ENCODE results near the gene MIA. TPM values are rescaled to one million over a fixed set of nuclear protein-coding genes. Genes with fewer than 3 reads are reported as not detected.

MIA gene
- total and polyA plus RNA-seq, 9 of the 15 experiments (the other 6 are each of a cell fraction or from before 2014, with no cell fraction given), result 0.21 TPM; not detected in 8

DNA sequence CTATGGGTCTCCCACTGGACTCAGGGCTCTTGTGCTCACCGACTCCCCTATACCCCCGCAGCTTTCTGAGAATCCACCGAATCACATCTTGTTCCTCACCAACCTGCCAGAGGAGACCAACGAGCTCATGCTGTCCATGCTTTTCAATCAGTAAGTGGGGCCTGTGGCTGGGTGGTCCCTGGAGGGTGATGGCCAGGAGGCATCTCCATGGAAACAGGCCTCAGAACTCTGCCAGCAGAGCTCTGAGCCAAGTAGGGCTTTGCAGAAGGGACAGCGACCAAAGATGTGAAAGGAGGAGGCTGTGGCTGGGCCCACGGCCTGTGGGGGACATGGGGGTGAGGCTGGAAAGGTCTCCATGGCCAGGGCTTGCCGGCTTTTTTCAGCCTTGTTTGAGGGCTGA, 11.8 kb upstream of the MIA start:
- H3K36me3 ChIP-seq (ENCODE audit: control insufficient read depth, insufficient read depth, low read length), result peaks cover 79% of the 10 kb centered on the region
- BruUV-seq (replicated peaks), result no TSS peak
- H3K4me1 ChIP-seq (replicated peaks in 1 of 2; ENCODE audit: control insufficient read depth in 2 of 2, insufficient read depth in 2 of 2, low read length in 2 of 2), result peaks cover 0 to 4% of the 10 kb centered on the region in 2 experiments; a peak in 1 of 5 replicates
- H3K9me1 ChIP-seq (ENCODE audit: control insufficient read depth, insufficient read depth, low read length), result no peaks in the 10 kb centered on the region
- H4K20me1 ChIP-seq (replicated peaks; ENCODE audit: control insufficient read depth, insufficient read depth, low read length), result no peaks in the 10 kb centered on the region
- H3K9ac ChIP-seq (ENCODE audit: insufficient read depth in 1 of 2, low read depth in 2 of 2, low read length in 2 of 2), result no peak overlapping the region; a peak in 1 of 4 replicates
- FAIRE-seq (no peak), DNase-seq (ENCODE audit: extremely low read depth in 1 of 4, low spot score in 3 of 4) (no peak), ATAC-seq (no peak)
- in situ Hi-C loops (cut with MboI) (no loop called here), intact Hi-C loops (cut with micrococcal nuclease) (no loop called here)
- no peak overlapping the region for H3K4me2 ChIP-seq (ENCODE audit: insufficient read depth, low read length)
- no peaks in the 10 kb centered on the region for H3K9me3 ChIP-seq (replicated peaks; ENCODE audit: control insufficient read depth, insufficient read depth, low read depth, low read length)
- H2AFZ ChIP-seq (ENCODE audit: low read depth, low read length), result no peak overlapping the region
- H3K27ac ChIP-seq (ENCODE audit: extremely low read depth, low read depth, low read length), result no peak overlapping the region
- CTCF ChIA-PET (ENCODE audit: low intra/inter-chr PET ratio), result no interaction called here
- POLR2A ChIA-PET, result interaction anchor here (0.7 kb wide), 2 partner anchors 8 to 13 kb away, joined by 3 read pairs; partner anchors contain the start of gene ACTMAP
- 94% methylated on average over 7 of the region's 7 CpGs for WGBS (ENCODE audit: insufficient coverage, low coverage, missing lambda C conversion rate)
- H3K79me2 ChIP-seq (ENCODE audit: control insufficient read depth, insufficient read depth, low read length), result peaks cover 21% of the 10 kb centered on the region
- TF ChIP-seq POLR2G (IDR thresholded peaks at IDR 0.05; ENCODE audit: low read depth, low read length) (0 out of 2 replicates have a peak, but pooled peaks have one; percentile 9), PCBP2 (IDR thresholded peaks at IDR 0.05; ENCODE audit: low read depth, low read length, poor library complexity, severe bottlenecking) (no peak), MEIS2 (IDR thresholded peaks at IDR 0.05; ENCODE audit: partially characterized antibody) (no peak)
- no peaks in the 10 kb centered on the region for H3K27me3 ChIP-seq (ENCODE audit: control insufficient read depth in 2 of 2, insufficient read depth in 2 of 2, low read length in 2 of 2)
- H3K4me3 ChIP-seq, result no peak overlapping the region

DNA sequence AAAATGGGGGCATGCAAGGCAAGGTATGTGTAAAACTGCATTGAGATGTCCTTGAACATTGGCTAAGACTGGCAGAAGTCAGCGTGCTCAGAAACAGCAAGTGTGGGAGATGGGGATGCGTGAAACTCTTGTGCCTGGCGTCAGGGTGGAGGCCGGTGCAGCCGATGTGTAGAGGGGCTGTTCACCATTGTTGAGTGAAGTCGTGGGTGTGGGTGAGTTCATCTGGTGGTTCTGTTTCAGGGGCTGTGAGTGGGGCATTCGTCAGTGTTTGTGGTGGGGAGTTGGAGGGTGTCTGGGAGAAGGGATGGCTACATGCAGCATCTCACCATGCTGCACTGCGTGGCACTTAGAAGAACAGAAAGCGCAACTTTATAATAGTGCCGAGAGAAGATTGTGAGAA, 11.4 kb upstream of the MIA start:
- intact Hi-C loops (cut with micrococcal nuclease) (no loop called here), in situ Hi-C loops (cut with MboI) (no loop called here)
- no peak overlapping the region; a peak in 1 of 4 replicates for H3K9ac ChIP-seq (ENCODE audit: insufficient read depth in 1 of 2, low read depth in 2 of 2, low read length in 2 of 2)
- 88% methylated on average over 10 of the region's 10 CpGs for WGBS (ENCODE audit: insufficient coverage, low coverage, missing lambda C conversion rate)
- H3K4me1 ChIP-seq (replicated peaks in 1 of 2; ENCODE audit: control insufficient read depth in 2 of 2, insufficient read depth in 2 of 2, low read length in 2 of 2), result peaks cover 0 to 4% of the 10 kb centered on the region in 2 experiments; a peak in 1 of 5 replicates
- CTCF ChIA-PET (ENCODE audit: low intra/inter-chr PET ratio), result no interaction called here
- no peaks in the 10 kb centered on the region for H3K9me1 ChIP-seq (ENCODE audit: control insufficient read depth, insufficient read depth, low read length)
- BruUV-seq (replicated peaks), result no TSS peak
- H4K20me1 ChIP-seq (replicated peaks; ENCODE audit: control insufficient read depth, insufficient read depth, low read length), result no peaks in the 10 kb centered on the region
- H2AFZ ChIP-seq (ENCODE audit: low read depth, low read length), result no peak overlapping the region
- POLR2A ChIA-PET, result interaction anchor here (0.7 kb wide), 1 partner anchor 14 kb away, joined by 3 read pairs; the partner anchor contains the start of gene ACTMAP
- H3K9me3 ChIP-seq (replicated peaks; ENCODE audit: control insufficient read depth, insufficient read depth, low read depth, low read length), result no peaks in the 10 kb centered on the region
- H3K27me3 ChIP-seq (ENCODE audit: control insufficient read depth in 2 of 2, insufficient read depth in 2 of 2, low read length in 2 of 2), result no peaks in the 10 kb centered on the region
- FAIRE-seq (no peak), ATAC-seq (no peak), DNase-seq (ENCODE audit: extremely low read depth in 1 of 4, low spot score in 3 of 4) (no peak)
- no peak overlapping the region for H3K4me2 ChIP-seq (ENCODE audit: insufficient read depth, low read length)
- H3K79me2 ChIP-seq (ENCODE audit: control insufficient read depth, insufficient read depth, low read length), result peaks cover 20% of the 10 kb centered on the region; the same call in 1 of the 3 replicates
- no peak overlapping the region for H3K4me3 ChIP-seq
- no peak overlapping the region for H3K27ac ChIP-seq (ENCODE audit: extremely low read depth, low read depth, low read length)
- H3K36me3 ChIP-seq (ENCODE audit: control insufficient read depth, insufficient read depth, low read length), result peaks cover 77% of the 10 kb centered on the region
- TF ChIP-seq GTF2A2 (tag; IDR thresholded peaks at IDR 0.05), result no peak
- TF ChIP-seq POLR2G (IDR thresholded peaks at IDR 0.05; ENCODE audit: low read depth, low read length), result 0 out of 2 replicates have a peak, but pooled peaks have one; percentile 0
- TF ChIP-seq L3MBTL2 (IDR thresholded peaks at IDR 0.05), result no peak
- 0 out of 2 replicates have a peak, but pooled peaks have one; percentile 24 for TF ChIP-seq SUPT5H (IDR thresholded peaks at IDR 0.05)

Measured in K562 (cell line).